OCI-LY1 (cell line): Measurements from ENCODE around the gene MAP9.

Experiments used
- CTCF ChIP-seq: fragments of 200-600 bp; sonication (generic), shearing (Covaris generic); IDR thresholded peaks from 2 replicates; pipeline ENCODE4 v1.5.1; 2017; ENCODE audit warnings: mild to moderate bottlenecking, antibody characterized with exemption, low read length, moderate library complexity, mixed read lengths
- EZH2 ChIP-seq: fragments of 200-600 bp; sonication (generic), shearing (Covaris generic); IDR thresholded peaks from 2 replicates; pipeline ENCODE4 v1.8.0; 2017; ENCODE audit warnings: borderline replicate concordance, mixed run types, mild to moderate bottlenecking, antibody characterized with exemption, low read length, moderate library complexity, mixed read lengths

GRCh38 chr4:155405059-155405458 lies 28.3 kb upstream of the MAP9 start:
- no peak for TF ChIP-seq CTCF
- no peak for TF ChIP-seq EZH2
